ENCODE data around the gene HDDC2. TPM values are rescaled to one million over a fixed set of nuclear protein-coding genes. Genes with fewer than 3 reads are reported as not detected.

Gene HDDC2
- total RNA-seq, 4 donors from 2014 or later: 19.9 to 56.9 (median 40.8) TPM

DNA sequence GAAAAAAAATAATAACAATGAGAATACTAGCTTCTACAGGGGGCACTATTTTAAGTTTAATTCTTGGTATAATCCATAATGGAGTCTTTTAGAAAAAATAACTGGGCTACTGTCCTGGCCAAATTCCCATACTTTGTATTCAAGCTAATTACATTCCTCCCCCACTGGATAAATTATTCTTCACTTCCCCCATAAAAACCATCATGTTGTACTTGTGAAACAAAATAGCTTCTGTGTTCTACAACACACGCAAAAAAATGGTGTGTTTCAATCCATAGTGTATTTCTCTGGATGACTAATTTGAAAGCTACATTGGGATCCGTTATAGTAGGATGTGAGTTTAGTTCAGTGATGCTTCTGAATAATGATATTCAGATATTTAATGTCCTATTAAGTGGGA, 21.6 kb upstream of the HDDC2 start:
- H3K27ac ChIP-seq: no peak overlapping the region
- TF ChIP-seq, protein P1, sequence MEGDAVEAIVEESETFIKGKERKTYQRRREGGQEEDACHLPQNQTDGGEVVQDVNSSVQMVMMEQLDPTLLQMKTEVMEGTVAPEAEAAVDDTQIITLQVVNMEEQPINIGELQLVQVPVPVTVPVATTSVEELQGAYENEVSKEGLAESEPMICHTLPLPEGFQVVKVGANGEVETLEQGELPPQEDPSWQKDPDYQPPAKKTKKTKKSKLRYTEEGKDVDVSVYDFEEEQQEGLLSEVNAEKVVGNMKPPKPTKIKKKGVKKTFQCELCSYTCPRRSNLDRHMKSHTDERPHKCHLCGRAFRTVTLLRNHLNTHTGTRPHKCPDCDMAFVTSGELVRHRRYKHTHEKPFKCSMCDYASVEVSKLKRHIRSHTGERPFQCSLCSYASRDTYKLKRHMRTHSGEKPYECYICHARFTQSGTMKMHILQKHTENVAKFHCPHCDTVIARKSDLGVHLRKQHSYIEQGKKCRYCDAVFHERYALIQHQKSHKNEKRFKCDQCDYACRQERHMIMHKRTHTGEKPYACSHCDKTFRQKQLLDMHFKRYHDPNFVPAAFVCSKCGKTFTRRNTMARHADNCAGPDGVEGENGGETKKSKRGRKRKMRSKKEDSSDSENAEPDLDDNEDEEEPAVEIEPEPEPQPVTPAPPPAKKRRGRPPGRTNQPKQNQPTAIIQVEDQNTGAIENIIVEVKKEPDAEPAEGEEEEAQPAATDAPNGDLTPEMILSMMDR (IDR thresholded peaks at IDR 0.05): no peak
- TF ChIP-seq POLR2A (IDR thresholded peaks at IDR 0.05): no peak
- no peaks in the 10 kb centered on the region for H3K9me3 ChIP-seq
- DNase-seq: no peak
- H3K27me3 ChIP-seq: no peaks in the 10 kb centered on the region
- no peaks in the 10 kb centered on the region for H3K4me1 ChIP-seq
- H3K36me3 ChIP-seq: no peaks in the 10 kb centered on the region
- H3K4me3 ChIP-seq: no peak overlapping the region

- Histone ChIP-seq H3K4me3 (no peak overlapping the region), H3K27me3 (no peaks in the 10 kb centered on the region), H3K9me3 (no peaks in the 10 kb centered on the region), H3K27ac (no peak overlapping the region), H3K36me3 (no peaks in the 10 kb centered on the region), H3K4me1 (no peaks in the 10 kb centered on the region)
- DNase-seq: no peak
- TF ChIP-seq, protein P1 (IDR thresholded peaks at IDR 0.05): no peak
- no peak for TF ChIP-seq POLR2A (IDR thresholded peaks at IDR 0.05)
Measured at GRCh38 chr6:125316621-125317020, 14.9 kb upstream of the HDDC2 start.

DNA sequence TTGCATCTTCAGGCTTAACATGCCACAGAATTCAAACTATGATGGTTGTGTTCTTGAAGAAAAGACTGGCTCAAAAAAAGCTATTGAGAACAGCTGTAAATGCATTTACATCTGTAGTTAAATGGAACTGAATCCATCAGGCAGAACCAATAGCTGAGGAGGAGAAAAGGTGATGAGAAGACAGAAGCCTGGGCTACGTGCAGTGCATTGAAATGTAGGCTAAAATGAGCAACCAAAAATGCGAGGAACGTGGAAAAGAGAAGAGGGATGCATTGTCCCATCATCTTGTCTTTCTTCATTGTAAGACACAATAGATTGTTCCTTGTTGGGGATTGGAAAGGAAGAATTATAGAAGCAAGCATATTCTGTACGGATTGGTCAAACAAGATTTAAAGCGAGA, 13.8 kb upstream of the HDDC2 start:
- TF ChIP-seq, protein P1 (IDR thresholded peaks at IDR 0.05): no peak
- no peak for TF ChIP-seq POLR2A (IDR thresholded peaks at IDR 0.05)
- DNase-seq: no peak
- H3K27me3 ChIP-seq: no peaks in the 10 kb centered on the region
- no peak overlapping the region for H3K27ac ChIP-seq
- H3K36me3 ChIP-seq: no peaks in the 10 kb centered on the region
- no peaks in the 10 kb centered on the region for H3K9me3 ChIP-seq
- H3K4me3 ChIP-seq: no peak overlapping the region
- H3K4me1 ChIP-seq: no peaks in the 10 kb centered on the region

- Histone ChIP-seq H3K36me3 (no peaks in the 10 kb centered on the region), H3K4me1 (no peaks in the 10 kb centered on the region), H3K4me3 (no peak overlapping the region), H3K27ac (no peak overlapping the region), H3K27me3 (no peaks in the 10 kb centered on the region), H3K9me3 (no peaks in the 10 kb centered on the region)
- no peak for TF ChIP-seq POLR2A (IDR thresholded peaks at IDR 0.05)
- TF ChIP-seq, protein P1 (IDR thresholded peaks at IDR 0.05): peak; percentile 55 to 74 (median 64)
- DNase-seq: peak in 2 of 3 donors; percentile 54 to 75
Measured at GRCh38 chr6:125314009-125314581, 12.3 kb upstream of the HDDC2 start.

GRCh38 chr6:125312950-125313349, 11.2 kb upstream of the HDDC2 start:
- H3K4me1 ChIP-seq: peaks cover 0 to 1% (median 0%) of the 10 kb centered on the region in 4 donors
- no peaks in the 10 kb centered on the region for H3K27me3 ChIP-seq
- H3K4me3 ChIP-seq: no peak overlapping the region
- no peak overlapping the region for H3K27ac ChIP-seq
- no peak for TF ChIP-seq POLR2A (IDR thresholded peaks at IDR 0.05)
- TF ChIP-seq, protein P1 (IDR thresholded peaks at IDR 0.05): no peak
- H3K36me3 ChIP-seq: no peaks in the 10 kb centered on the region
- H3K9me3 ChIP-seq: no peaks in the 10 kb centered on the region
- DNase-seq: no peak

GRCh38 chr6:125312478-125312877, 10.7 kb upstream of the HDDC2 start:
- DNase-seq: no peak
- Histone ChIP-seq H3K4me1 (peaks cover 0 to 6% (median 0%) of the 10 kb centered on the region in 4 donors), H3K4me3 (no peak overlapping the region), H3K9me3 (no peaks in the 10 kb centered on the region), H3K27ac (no peak overlapping the region), H3K36me3 (no peaks in the 10 kb centered on the region), H3K27me3 (no peaks in the 10 kb centered on the region)
- TF ChIP-seq POLR2A (IDR thresholded peaks at IDR 0.05): no peak
- TF ChIP-seq, protein P1 (IDR thresholded peaks at IDR 0.05): no peak

All from Peyer's patch (tissue), 4 donors.